ENCODE results near the gene THOP1.

DNA sequence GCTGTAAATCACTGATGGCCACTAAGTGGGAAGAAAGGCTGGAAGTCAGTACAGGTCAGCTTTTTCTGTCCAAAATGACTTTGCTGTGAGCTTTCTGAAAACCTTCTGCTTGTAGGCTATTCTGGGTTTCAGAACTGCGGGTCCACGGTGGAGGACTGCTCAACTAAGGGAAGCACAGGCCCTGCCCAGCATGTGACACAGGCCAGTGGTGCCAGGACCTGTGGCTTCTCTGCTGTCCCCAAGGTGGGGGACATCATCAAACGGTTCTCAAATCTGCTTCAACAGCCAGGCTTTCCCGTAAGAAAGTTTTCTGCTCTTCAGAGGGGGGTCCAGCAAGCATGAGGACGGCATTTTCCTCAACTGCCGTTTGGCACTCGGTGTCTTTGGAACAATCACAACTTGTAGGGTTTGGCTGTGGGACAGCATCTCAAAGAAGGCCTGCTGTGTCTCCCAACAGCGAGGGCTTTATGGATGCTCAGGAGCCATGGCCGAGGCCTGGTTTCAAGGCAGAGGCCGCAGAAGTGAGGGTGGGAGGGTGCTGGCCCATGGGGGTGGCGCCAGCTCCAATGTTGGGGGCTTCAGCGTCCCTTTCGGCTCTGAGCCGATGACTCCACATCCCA is 6.1 kb upstream of the THOP1 start:
- TF ChIP-seq, protein P1, sequence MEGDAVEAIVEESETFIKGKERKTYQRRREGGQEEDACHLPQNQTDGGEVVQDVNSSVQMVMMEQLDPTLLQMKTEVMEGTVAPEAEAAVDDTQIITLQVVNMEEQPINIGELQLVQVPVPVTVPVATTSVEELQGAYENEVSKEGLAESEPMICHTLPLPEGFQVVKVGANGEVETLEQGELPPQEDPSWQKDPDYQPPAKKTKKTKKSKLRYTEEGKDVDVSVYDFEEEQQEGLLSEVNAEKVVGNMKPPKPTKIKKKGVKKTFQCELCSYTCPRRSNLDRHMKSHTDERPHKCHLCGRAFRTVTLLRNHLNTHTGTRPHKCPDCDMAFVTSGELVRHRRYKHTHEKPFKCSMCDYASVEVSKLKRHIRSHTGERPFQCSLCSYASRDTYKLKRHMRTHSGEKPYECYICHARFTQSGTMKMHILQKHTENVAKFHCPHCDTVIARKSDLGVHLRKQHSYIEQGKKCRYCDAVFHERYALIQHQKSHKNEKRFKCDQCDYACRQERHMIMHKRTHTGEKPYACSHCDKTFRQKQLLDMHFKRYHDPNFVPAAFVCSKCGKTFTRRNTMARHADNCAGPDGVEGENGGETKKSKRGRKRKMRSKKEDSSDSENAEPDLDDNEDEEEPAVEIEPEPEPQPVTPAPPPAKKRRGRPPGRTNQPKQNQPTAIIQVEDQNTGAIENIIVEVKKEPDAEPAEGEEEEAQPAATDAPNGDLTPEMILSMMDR (IDR thresholded peaks at IDR 0.05) = no peak
- TF ChIP-seq POLR2A (IDR thresholded peaks at IDR 0.05) (no peak), EP300 (IDR thresholded peaks at IDR 0.05) (no peak)
